ENCODE measurements around the gene NHS. TPM values are rescaled to one million over a fixed set of nuclear protein-coding genes. Genes with fewer than 3 reads are reported as not detected.
A peak's percentile ranks its signal among the peaks of the same experiment; 100 is the strongest.

Gene NHS
- total and polyA plus RNA-seq, 2 of the 4 experiments (the other 2 are of a cell fraction), result 0.36 to 0.90 TPM

GRCh38 chrX:17474892-17475291 lies 99.9 kb downstream of the NHS start:
- H2AK5ac ChIP-seq (ENCODE audit: low read depth, low read length), result no peak overlapping the region
- H3K27ac ChIP-seq (ENCODE audit: insufficient read depth, low read length), result no peak overlapping the region
- no peak overlapping the region for H3K4me3 ChIP-seq (ENCODE audit: insufficient read depth, low read depth, low read length)
- dilution Hi-C loops (cut with HindIII; ENCODE audit: low sequenced_read_pairs, unreplicated experiment), result no loop called here
- WGBS, 2 experiments (ENCODE audit: extremely low coverage in 2 of 2, insufficient read length in 1 of 2), result 13% methylated on average over 2 of the region's 2 CpGs; no CpG with 5 or more reads in 1 of the 2 experiments
- no peaks in the 10 kb centered on the region for H4K20me1 ChIP-seq (ENCODE audit: insufficient read depth, low read length)
- no peak overlapping the region for H3K9ac ChIP-seq (ENCODE audit: low read depth, low read length)
- H3K18ac ChIP-seq (ENCODE audit: low read depth, low read length), result no peak overlapping the region
- DNase-seq (peak; percentile 55), ATAC-seq (ENCODE audit: low read depth) (peak; percentile 42)
- H3K23ac ChIP-seq (ENCODE audit: low read depth, low read length), result no peak overlapping the region
- H3K79me1 ChIP-seq (ENCODE audit: low read depth in 1 of 2, low read length in 2 of 2), result no peaks in the 10 kb centered on the region
- no peak overlapping the region for H3K14ac ChIP-seq (replicated peaks; ENCODE audit: low read depth, low read length)
- peaks cover 4% of the 10 kb centered on the region for H3K27me3 ChIP-seq (ENCODE audit: control insufficient read depth, insufficient read depth, low read length)
- no peaks in the 10 kb centered on the region for H3K36me3 ChIP-seq (ENCODE audit: control insufficient read depth, insufficient read depth, low read length)
- CTCF ChIA-PET, result no interaction called here
- H2BK20ac ChIP-seq (ENCODE audit: low read depth, low read length), result no peak overlapping the region
- no peaks in the 10 kb centered on the region for H3K9me3 ChIP-seq (ENCODE audit: control insufficient read depth, insufficient read depth, low read length)
- intact Hi-C loops (cut with micrococcal nuclease), result loop anchor here (5.0 to 10.0 kb wide), 3 partner anchors 60 to 1758 kb away; partner anchors contain the start of gene NHS
- TF ChIP-seq CHD1 (IDR thresholded peaks at IDR 0.05; ENCODE audit: low read depth, low read length) (no peak), MAFK (IDR thresholded peaks at IDR 0.05; ENCODE audit: low read depth, low read length) (no peak), RAD21 (IDR thresholded peaks at IDR 0.05; ENCODE audit: low read length) (no peak), CEBPB (IDR thresholded peaks at IDR 0.05; ENCODE audit: low read depth, low read length) (no peak), MXI1 (IDR thresholded peaks at IDR 0.05; ENCODE audit: borderline replicate concordance, low read depth, low read length) (no peak), FOS (IDR thresholded peaks at IDR 0.05; ENCODE audit: low read depth, low read length) (no peak), ELK1 (IDR thresholded peaks at IDR 0.05; ENCODE audit: borderline replicate concordance, low read depth, low read length) (no peak), RCOR1 (IDR thresholded peaks at IDR 0.05; ENCODE audit: insufficient replicate concordance, low read length) (no peak)
- TF ChIP-seq, protein P1, sequence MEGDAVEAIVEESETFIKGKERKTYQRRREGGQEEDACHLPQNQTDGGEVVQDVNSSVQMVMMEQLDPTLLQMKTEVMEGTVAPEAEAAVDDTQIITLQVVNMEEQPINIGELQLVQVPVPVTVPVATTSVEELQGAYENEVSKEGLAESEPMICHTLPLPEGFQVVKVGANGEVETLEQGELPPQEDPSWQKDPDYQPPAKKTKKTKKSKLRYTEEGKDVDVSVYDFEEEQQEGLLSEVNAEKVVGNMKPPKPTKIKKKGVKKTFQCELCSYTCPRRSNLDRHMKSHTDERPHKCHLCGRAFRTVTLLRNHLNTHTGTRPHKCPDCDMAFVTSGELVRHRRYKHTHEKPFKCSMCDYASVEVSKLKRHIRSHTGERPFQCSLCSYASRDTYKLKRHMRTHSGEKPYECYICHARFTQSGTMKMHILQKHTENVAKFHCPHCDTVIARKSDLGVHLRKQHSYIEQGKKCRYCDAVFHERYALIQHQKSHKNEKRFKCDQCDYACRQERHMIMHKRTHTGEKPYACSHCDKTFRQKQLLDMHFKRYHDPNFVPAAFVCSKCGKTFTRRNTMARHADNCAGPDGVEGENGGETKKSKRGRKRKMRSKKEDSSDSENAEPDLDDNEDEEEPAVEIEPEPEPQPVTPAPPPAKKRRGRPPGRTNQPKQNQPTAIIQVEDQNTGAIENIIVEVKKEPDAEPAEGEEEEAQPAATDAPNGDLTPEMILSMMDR (conservative IDR thresholded peaks at IDR 0.05; ENCODE audit: low read depth, low read length), result no peak
- peaks cover 3% of the 10 kb centered on the region for H3K4me1 ChIP-seq (ENCODE audit: control insufficient read depth, insufficient read depth, low read length)
- in situ Hi-C loops (cut with MboI; ENCODE audit: low sequenced_read_pairs), result no loop called here
- no peak overlapping the region for H2AK9ac ChIP-seq (replicated peaks; ENCODE audit: low read depth, low read length, poor library complexity)
- no peak overlapping the region for H2AFZ ChIP-seq (replicated peaks; ENCODE audit: low read length, poor library complexity)
- H4K5ac ChIP-seq (ENCODE audit: low read depth, low read length), result no peak overlapping the region
- H3K9me1 ChIP-seq (ENCODE audit: insufficient read depth, low read length), result no peaks in the 10 kb centered on the region
- H2BK5ac ChIP-seq (ENCODE audit: low read depth, low read length, poor library complexity, severe bottlenecking), result no peak overlapping the region
- H3K4ac ChIP-seq (ENCODE audit: low read depth, low read length), result no peak overlapping the region
- no peak overlapping the region for H3K4me2 ChIP-seq (ENCODE audit: low read depth, low read length)
- H4K91ac ChIP-seq (ENCODE audit: insufficient read depth, low read depth, low read length), result no peak overlapping the region
- no peak overlapping the region for H2BK15ac ChIP-seq (ENCODE audit: low read depth, low read length)
- no peak overlapping the region for H4K8ac ChIP-seq (ENCODE audit: low read depth in 2 of 2, low read length in 2 of 2)
- no TSS peak for BruUV-seq (replicated peaks)
- H3K56ac ChIP-seq (ENCODE audit: extremely low read depth, insufficient read depth, low read length), result no peak overlapping the region
- POLR2A ChIA-PET (ENCODE audit: unreplicated experiment), result no interaction called here
- H2BK120ac ChIP-seq (ENCODE audit: low read depth, low read length), result no peak overlapping the region
